DND-41 (cell line): ENCODE results near the gene FABP3.

ENCODE experiments used
- ATAC-seq: fragments of 200-7000 bp; cut with Tn5 transposase; 3 replicates; pipeline ENCODE4 v1.9.1; 2021; ENCODE audit warnings: low read depth; ENCODE audit not compliant: insufficient read depth
- DNase-seq: peaks from one replicate; pipeline ENCODE4 v3.0.0-alpha.2; 2020
- H2AFZ ChIP-seq: 2 replicates; pipeline ENCODE4 v1.6.0; 2012; ENCODE audit warnings: low read depth, low read length
- H3K27ac ChIP-seq: 2 replicates; pipeline ENCODE4 v1.5.1; 2012; ENCODE audit warnings: low read length, inconsistent platforms
- H3K27me3 ChIP-seq: fragments of 200-600 bp; sonication (generic); 2 replicates; pipeline ENCODE4 v1.6.0; 2012; ENCODE audit warnings: low read length, mild to moderate bottlenecking, inconsistent platforms; ENCODE audit not compliant: insufficient read depth, poor library complexity
- H3K36me3 ChIP-seq: 2 replicates; pipeline ENCODE4 v1.5.1; 2012; ENCODE audit warnings: low read length, inconsistent platforms; ENCODE audit not compliant: insufficient read depth
- H3K4me1 ChIP-seq: 2 replicates; pipeline ENCODE4 v1.5.1; 2012; ENCODE audit warnings: mild to moderate bottlenecking, low read length; ENCODE audit not compliant: insufficient read depth
- H3K4me2 ChIP-seq: 2 replicates; pipeline ENCODE4 v1.6.0; 2012; ENCODE audit warnings: mild to moderate bottlenecking, moderate library complexity, low read length, inconsistent platforms; ENCODE audit not compliant: insufficient read depth
- H3K4me3 ChIP-seq, 2 experiments: fragments of 200-600 bp in 1 of 2; shearing (Covaris generic) in 1 of 2; 2 replicates each; pipeline ENCODE4 v1.5.1; 2012 to 2016; ENCODE audit warnings: inconsistent platforms in 2 of 2, low read length in 2 of 2, mild to moderate bottlenecking in 2 of 2, low read depth in 1 of 2, moderate library complexity in 1 of 2
- H3K79me2 ChIP-seq: 2 replicates; pipeline ENCODE4 v1.6.0; 2012; ENCODE audit warnings: low read length, inconsistent platforms; ENCODE audit not compliant: insufficient read depth
- H3K9ac ChIP-seq: 2 replicates; pipeline ENCODE4 v1.6.0; 2012; ENCODE audit warnings: low read depth, mild to moderate bottlenecking, inconsistent platforms, low read length, moderate library complexity
- H3K9me3 ChIP-seq: 2 replicates; pipeline ENCODE4 v1.5.1; 2012; ENCODE audit warnings: low read length, moderate library complexity, mild to moderate bottlenecking, inconsistent platforms; ENCODE audit not compliant: insufficient read depth, severe bottlenecking
- H4K20me1 ChIP-seq: 2 replicates; pipeline ENCODE4 v1.6.0; 2012; ENCODE audit warnings: low read length; ENCODE audit not compliant: insufficient read depth
- EZH2 ChIP-seq: IDR thresholded peaks from 3 replicates; pipeline ENCODE4 v1.6.1; 2012; ENCODE audit warnings: borderline replicate concordance, low read depth, mild to moderate bottlenecking, moderate library complexity, low read length, inconsistent platforms; ENCODE audit not compliant: severe bottlenecking
- TF ChIP-seq, protein P1 (sequence below): IDR thresholded peaks from 2 replicates; pipeline ENCODE4 v1.5.1; 2012; ENCODE audit warnings: borderline replicate concordance, low read length, moderate library complexity, mild to moderate bottlenecking; ENCODE audit not compliant: poor library complexity, severe bottlenecking; ENCODE audit errors: extremely low read depth

FABP3 gene

DNA sequence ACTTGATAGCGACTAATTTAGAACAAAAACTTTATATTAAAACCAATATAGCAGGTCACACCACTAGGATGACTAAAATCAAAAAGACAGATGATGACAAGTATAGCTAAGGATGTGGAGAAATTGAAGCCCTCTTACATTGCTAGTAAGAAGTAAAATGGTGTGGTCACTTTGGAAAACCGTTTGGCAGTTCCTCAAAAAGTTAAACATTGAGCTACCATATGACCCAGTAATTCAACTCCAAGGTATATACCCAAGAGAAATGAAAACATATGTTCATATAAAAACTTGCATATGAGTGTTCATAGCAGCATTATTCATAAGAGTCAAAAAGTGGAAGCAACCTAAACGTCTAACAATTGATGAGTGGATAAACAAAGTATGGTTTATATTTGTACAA, 27.1 kb upstream of the FABP3 start:
- H3K27ac ChIP-seq = no peak overlapping the region
- H3K36me3 ChIP-seq = no peaks in the 10 kb centered on the region
- H3K4me2 ChIP-seq = no peak overlapping the region
- TF ChIP-seq, protein P1, sequence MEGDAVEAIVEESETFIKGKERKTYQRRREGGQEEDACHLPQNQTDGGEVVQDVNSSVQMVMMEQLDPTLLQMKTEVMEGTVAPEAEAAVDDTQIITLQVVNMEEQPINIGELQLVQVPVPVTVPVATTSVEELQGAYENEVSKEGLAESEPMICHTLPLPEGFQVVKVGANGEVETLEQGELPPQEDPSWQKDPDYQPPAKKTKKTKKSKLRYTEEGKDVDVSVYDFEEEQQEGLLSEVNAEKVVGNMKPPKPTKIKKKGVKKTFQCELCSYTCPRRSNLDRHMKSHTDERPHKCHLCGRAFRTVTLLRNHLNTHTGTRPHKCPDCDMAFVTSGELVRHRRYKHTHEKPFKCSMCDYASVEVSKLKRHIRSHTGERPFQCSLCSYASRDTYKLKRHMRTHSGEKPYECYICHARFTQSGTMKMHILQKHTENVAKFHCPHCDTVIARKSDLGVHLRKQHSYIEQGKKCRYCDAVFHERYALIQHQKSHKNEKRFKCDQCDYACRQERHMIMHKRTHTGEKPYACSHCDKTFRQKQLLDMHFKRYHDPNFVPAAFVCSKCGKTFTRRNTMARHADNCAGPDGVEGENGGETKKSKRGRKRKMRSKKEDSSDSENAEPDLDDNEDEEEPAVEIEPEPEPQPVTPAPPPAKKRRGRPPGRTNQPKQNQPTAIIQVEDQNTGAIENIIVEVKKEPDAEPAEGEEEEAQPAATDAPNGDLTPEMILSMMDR = no peak
- TF ChIP-seq EZH2 = no peak
- H2AFZ ChIP-seq = no peak overlapping the region
- no peaks in the 10 kb centered on the region for H3K27me3 ChIP-seq
- H4K20me1 ChIP-seq = no peaks in the 10 kb centered on the region
- no peak overlapping the region for H3K4me3 ChIP-seq
- H3K9me3 ChIP-seq = no peaks in the 10 kb centered on the region
- H3K79me2 ChIP-seq = no peaks in the 10 kb centered on the region
- H3K4me1 ChIP-seq = peaks cover 20% of the 10 kb centered on the region
- no peak overlapping the region for H3K9ac ChIP-seq
- DNase-seq = no peak
- no peak for ATAC-seq

DNA sequence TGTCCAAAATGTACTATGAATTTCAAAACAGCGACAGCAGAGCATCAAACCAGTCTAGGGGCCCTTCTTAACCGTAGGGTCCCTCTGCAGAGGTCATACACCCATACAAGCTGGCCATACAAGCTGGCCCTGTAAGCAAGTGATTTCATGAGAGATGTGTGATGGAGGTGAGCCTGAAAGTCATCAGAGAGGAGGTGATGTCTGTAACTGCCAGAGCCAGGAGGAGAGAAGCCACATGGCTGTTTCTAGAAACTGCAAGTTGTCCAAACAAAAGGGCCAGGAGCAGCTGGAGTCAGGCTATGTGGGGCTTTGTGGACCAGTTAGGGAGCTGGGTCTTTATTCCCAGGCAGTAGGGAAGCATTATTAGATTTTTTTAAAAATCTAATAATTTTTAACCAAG, 25.4 kb upstream of the FABP3 start:
- Histone ChIP-seq H3K36me3 (no peaks in the 10 kb centered on the region), H3K27me3 (no peaks in the 10 kb centered on the region), H3K9ac (no peak overlapping the region), H3K4me1 (peaks cover 37% of the 10 kb centered on the region), H2AFZ (no peak overlapping the region), H3K27ac (peak overlapping the region; percentile 2; the same call in 1 of the 2 replicates), H4K20me1 (no peaks in the 10 kb centered on the region), H3K9me3 (no peaks in the 10 kb centered on the region), H3K79me2 (no peaks in the 10 kb centered on the region), H3K4me2 (no peak overlapping the region), H3K4me3 (no peak overlapping the region)
- no peak for ATAC-seq
- DNase-seq = no peak
- TF ChIP-seq EZH2 = no peak
- TF ChIP-seq, protein P1 = no peak

DNA sequence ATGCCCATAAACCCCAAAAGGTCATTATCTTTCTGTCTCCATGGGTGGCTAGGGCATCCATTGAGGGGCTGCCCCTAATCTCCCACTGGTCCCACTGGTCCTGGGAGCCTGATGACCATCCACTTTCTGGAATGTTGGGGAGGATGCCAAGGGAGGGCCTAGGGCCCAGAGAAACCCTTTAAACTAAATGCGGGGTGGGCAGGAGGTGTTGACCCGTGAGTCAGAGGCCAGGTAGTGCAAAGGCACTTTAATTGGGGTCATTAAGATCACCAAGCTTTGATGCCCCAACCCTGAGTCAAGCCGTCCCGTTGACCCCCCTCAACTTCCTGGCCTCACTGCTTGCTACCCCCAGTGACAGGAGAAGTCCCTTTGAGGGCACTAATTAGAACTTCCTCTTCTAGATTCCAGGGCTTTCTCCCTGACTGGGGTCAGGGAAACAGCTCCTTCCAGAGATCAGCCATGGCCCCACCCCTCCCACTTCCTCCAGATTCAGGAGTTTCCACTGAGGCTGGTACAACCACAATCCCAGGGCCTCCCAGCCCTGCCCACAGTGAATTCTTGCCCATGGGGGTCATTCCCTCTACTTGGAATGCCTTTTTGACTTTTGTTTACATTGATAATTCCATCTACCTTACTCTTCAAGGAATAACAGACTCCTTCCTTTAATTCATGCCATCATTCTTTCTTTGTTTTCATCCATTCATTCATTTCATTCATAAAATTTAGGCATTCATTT, 24.7 kb upstream of the FABP3 start:
- Histone ChIP-seq H3K27ac (peak overlapping the region; percentile 73), H3K79me2 (no peaks in the 10 kb centered on the region), H3K4me3 (no peak overlapping the region), H3K9me3 (no peaks in the 10 kb centered on the region), H2AFZ (no peak overlapping the region), H3K36me3 (no peaks in the 10 kb centered on the region), H3K4me2 (no peak overlapping the region), H3K9ac (no peak overlapping the region), H3K27me3 (no peaks in the 10 kb centered on the region), H3K4me1 (peaks cover 38% of the 10 kb centered on the region), H4K20me1 (no peaks in the 10 kb centered on the region)
- no peak for ATAC-seq
- TF ChIP-seq, protein P1 = no peak
- TF ChIP-seq EZH2 = no peak
- DNase-seq = no peak
